OCI-M2 (cell line): ENCODE data around the gene KRT82.
"Not testable (repeated sequence)": the region's sequence is repeated elsewhere in the genome, so short reads cannot be mapped to it uniquely, and the experiment has no call there.

ENCODE experiments used
- DNase-seq: peaks from one replicate; lab custom pipeline; 2025; ENCODE audit not compliant: unreplicated experiment; lab: John Stamatoyannopoulos, UW

KRT82 gene

GRCh38 chr12:52405922-52406385, at the start of gene KRT82:
TSS of gene KRT82 (minus strand) at chr12:52406335. CDS start at chr12:52406277, 58 bp downstream.
- no peak for DNase-seq

GRCh38 chr12:52455821-52456220, 49.7 kb upstream of the KRT82 start:
- DNase-seq: no peak

- DNase-seq: no peak
Observed at GRCh38 chr12:52454411-52455201, 48.5 kb upstream of the KRT82 start.

GRCh38 chr12:52452101-52452500, 46.0 kb upstream of the KRT82 start, which contains the start of gene KRT6B:
TSS of gene KRT6B (minus strand) at chr12:52452146. CDS start at chr12:52452078, 68 bp downstream.
- DNase-seq: no peak

- DNase-seq: no peak
Observed at GRCh38 chr12:52448228-52448627, 42.1 kb upstream of the KRT82 start.

GRCh38 chr12:52447196-52447595, 41.1 kb upstream of the KRT82 start:
- DNase-seq: not testable (repeated sequence)

GRCh38 chr12:52446367-52447045, 40.4 kb upstream of the KRT82 start:
- DNase-seq: no peak

- DNase-seq: no peak
Observed at GRCh38 chr12:52445876-52446275, 39.7 kb upstream of the KRT82 start.

GRCh38 chr12:52444647-52445595, 38.8 kb upstream of the KRT82 start:
- DNase-seq: no peak

GRCh38 chr12:52443966-52444365, 37.8 kb upstream of the KRT82 start:
- DNase-seq: no peak

GRCh38 chr12:52442600-52443061, 36.5 kb upstream of the KRT82 start:
- DNase-seq: no peak

- DNase-seq: no peak
Observed at GRCh38 chr12:52441320-52441911, 35.3 kb upstream of the KRT82 start.

GRCh38 chr12:52440821-52441319, 34.7 kb upstream of the KRT82 start:
- DNase-seq: no peak

- DNase-seq: no peak
Observed at GRCh38 chr12:52439845-52440244, 33.7 kb upstream of the KRT82 start.

- no peak for DNase-seq
Observed at GRCh38 chr12:52439420-52439819, 33.3 kb upstream of the KRT82 start.

GRCh38 chr12:52438305-52439301, 32.5 kb upstream of the KRT82 start:
- no peak for DNase-seq

- DNase-seq: no peak
Observed at GRCh38 chr12:52437508-52437907, 31.4 kb upstream of the KRT82 start.

GRCh38 chr12:52436828-52437474, 30.8 kb upstream of the KRT82 start:
- no peak for DNase-seq
